IMR-90 (cell line): ENCODE results near the gene COL4A1. TPM values are rescaled to one million over a fixed set of nuclear protein-coding genes. Genes with fewer than 3 reads are reported as not detected.
A peak's percentile ranks its signal among the peaks of the same experiment; 100 is the strongest.

Source experiments
- ATAC-seq: fragments of 200-7000 bp; cut with Tn5 transposase; 2 replicates; pipeline ENCODE4 v1.9.1; 2020; ENCODE audit warnings: low read depth, mild to moderate bottlenecking, moderate library complexity
- BruUV-seq: library from RNA; stranded (reverse); fragments of 400-500 nt; replicated peaks from 2 replicates; lab custom pipeline; 2021; lab: Mats Ljungman, UMichigan
- CTCF ChIA-PET: fragments of 300-600 bp; formaldehyde crosslinking; extraction: SDS; loops from one replicate; lab custom pipeline; 2021; ENCODE audit warnings: antibody characterized with exemption; lab: Yijun Ruan, JAX
- POLR2A ChIA-PET: fragments of 300-600 bp; sonication (Branson Sonifier 250); formaldehyde crosslinking; loops from one replicate; lab custom pipeline; 2022; ENCODE audit warnings: antibody characterized with exemption; ENCODE audit not compliant: unreplicated experiment; lab: Charles Lee
- DNase-seq: peaks from one replicate; pipeline ENCODE4 v3.0.0; 2013
- H2AFZ ChIP-seq: replicated peaks from 2 replicates; pipeline ENCODE3; 2013; ENCODE audit warnings: low read length, mild to moderate bottlenecking; ENCODE audit not compliant: poor library complexity
- H2AK5ac ChIP-seq: 2 replicates; pipeline ENCODE4 v1.6.1; 2013; ENCODE audit warnings: low read depth, low read length, inconsistent platforms
- H2AK9ac ChIP-seq: replicated peaks from 2 replicates; pipeline ENCODE3; 2013; ENCODE audit warnings: mild to moderate bottlenecking, low read depth, low read length, moderate library complexity; ENCODE audit not compliant: poor library complexity
- H2BK120ac ChIP-seq: 2 replicates; pipeline ENCODE4 v1.6.1; 2013; ENCODE audit warnings: low read depth, low read length, inconsistent platforms
- H2BK15ac ChIP-seq: 3 replicates; pipeline ENCODE4 v1.6.1; 2013; ENCODE audit warnings: low read depth, low read length, inconsistent platforms
- H2BK20ac ChIP-seq: 2 replicates; pipeline ENCODE4 v1.6.1; 2013; ENCODE audit warnings: low read depth, mild to moderate bottlenecking, inconsistent platforms, low read length, moderate library complexity
- H2BK5ac ChIP-seq: 2 replicates; pipeline ENCODE4 v1.6.1; 2013; ENCODE audit warnings: mild to moderate bottlenecking, low read depth, low read length, inconsistent platforms; ENCODE audit not compliant: poor library complexity, severe bottlenecking
- H3K14ac ChIP-seq: replicated peaks from 2 replicates; pipeline ENCODE4 v1.6.1; 2013; ENCODE audit warnings: low read depth, low read length, inconsistent platforms
- H3K18ac ChIP-seq: 2 replicates; pipeline ENCODE4 v1.6.1; 2013; ENCODE audit warnings: low read depth, low read length, control low read depth
- H3K23ac ChIP-seq: 2 replicates; pipeline ENCODE4 v1.6.1; 2013; ENCODE audit warnings: low read depth, low read length, inconsistent platforms
- H3K27ac ChIP-seq: 2 replicates; pipeline ENCODE4 v1.5.1; 2013; ENCODE audit warnings: mild to moderate bottlenecking, control low read depth, low read length; ENCODE audit not compliant: insufficient read depth
- H3K27me3 ChIP-seq: 2 replicates; pipeline ENCODE4 v1.6.1; 2013; ENCODE audit warnings: low read length; ENCODE audit not compliant: control insufficient read depth, insufficient read depth
- H3K36me3 ChIP-seq: 2 replicates; pipeline ENCODE4 v1.6.1; 2013; ENCODE audit warnings: low read length, mixed read lengths; ENCODE audit not compliant: control insufficient read depth, insufficient read depth
- H3K4ac ChIP-seq: 2 replicates; pipeline ENCODE4 v1.6.1; 2013; ENCODE audit warnings: low read depth, low read length, inconsistent platforms
- H3K4me1 ChIP-seq: 2 replicates; pipeline ENCODE4 v1.6.1; 2013; ENCODE audit warnings: low read length, mixed read lengths; ENCODE audit not compliant: control insufficient read depth, insufficient read depth
- H3K4me2 ChIP-seq: 2 replicates; pipeline ENCODE4 v1.6.1; 2013; ENCODE audit warnings: low read depth, mild to moderate bottlenecking, control low read depth, low read length, moderate library complexity
- H3K4me3 ChIP-seq: 2 replicates; pipeline ENCODE4 v1.5.1; 2013; ENCODE audit warnings: low read depth, mild to moderate bottlenecking, control low read depth, low read length, moderate library complexity; ENCODE audit not compliant: insufficient read depth
- H3K56ac ChIP-seq: 2 replicates; pipeline ENCODE4 v1.6.1; 2013; ENCODE audit warnings: low read length, inconsistent platforms; ENCODE audit not compliant: insufficient read depth; ENCODE audit errors: extremely low read depth
- H3K79me1 ChIP-seq, 2 experiments: 2 replicates each; pipeline ENCODE4 v1.6.1; 2013; ENCODE audit warnings: low read length in 2 of 2, inconsistent platforms in 1 of 2, low read depth in 1 of 2
- H3K9ac ChIP-seq: 2 replicates; pipeline ENCODE4 v1.6.1; 2013; ENCODE audit warnings: low read depth, low read length, control low read depth
- H3K9me1 ChIP-seq: 2 replicates; pipeline ENCODE4 v1.6.1; 2013; ENCODE audit warnings: low read length, inconsistent platforms; ENCODE audit not compliant: insufficient read depth
- H3K9me3 ChIP-seq: 2 replicates; pipeline ENCODE4 v1.6.1; 2013; ENCODE audit warnings: low read length; ENCODE audit not compliant: control insufficient read depth, insufficient read depth
- H4K20me1 ChIP-seq: 2 replicates; pipeline ENCODE4 v1.6.1; 2013; ENCODE audit warnings: low read length, inconsistent platforms; ENCODE audit not compliant: insufficient read depth
- H4K5ac ChIP-seq: 2 replicates; pipeline ENCODE4 v1.6.1; 2013; ENCODE audit warnings: mild to moderate bottlenecking, low read depth, low read length, control low read depth
- H4K8ac ChIP-seq, 2 experiments: 2 replicates each; pipeline ENCODE4 v1.6.1; 2013; ENCODE audit warnings: low read depth in 2 of 2, low read length in 2 of 2, control low read depth in 1 of 2, inconsistent platforms in 1 of 2
- H4K91ac ChIP-seq: 2 replicates; pipeline ENCODE4 v1.6.1; 2013; ENCODE audit warnings: low read depth, low read length, inconsistent platforms; ENCODE audit not compliant: insufficient read depth
- CEBPB ChIP-seq: IDR thresholded peaks from 2 replicates; pipeline ENCODE4 v1.6.1; 2012; ENCODE audit warnings: low read depth, low read length, improper control_type of control experiment
- CTCF ChIP-seq: conservative IDR thresholded peaks from 2 replicates; pipeline ENCODE4 v1.5.1; 2012; ENCODE audit warnings: mild to moderate bottlenecking, low read depth, low read length, improper control_type of control experiment
- ELK1 ChIP-seq: fragments of 150-350 bp; IDR thresholded peaks from 2 replicates; pipeline ENCODE4 v1.6.1; 2016; ENCODE audit warnings: low read depth, mild to moderate bottlenecking, low read length, moderate library complexity, borderline replicate concordance
- FOS ChIP-seq: fragments of 150-350 bp; IDR thresholded peaks from 2 replicates; pipeline ENCODE4 v1.6.1; 2016; ENCODE audit warnings: low read depth, low read length
- MAFK ChIP-seq: IDR thresholded peaks from 2 replicates; pipeline ENCODE4 v1.6.1; 2012; ENCODE audit warnings: low read depth, low read length, improper control_type of control experiment
- MAZ ChIP-seq: IDR thresholded peaks from 2 replicates; pipeline ENCODE4 v1.6.1; 2012; ENCODE audit warnings: low read depth, mild to moderate bottlenecking, low read length, improper control_type of control experiment, moderate library complexity, borderline replicate concordance
- MXI1 ChIP-seq: IDR thresholded peaks from 2 replicates; pipeline ENCODE4 v1.6.1; 2012; ENCODE audit warnings: low read depth, mild to moderate bottlenecking, low read length, moderate library complexity, borderline replicate concordance
- NFE2L2 ChIP-seq: fragments of 150-350 bp; IDR thresholded peaks from 2 replicates; pipeline ENCODE4 v1.6.1; 2016; ENCODE audit warnings: low read depth, mild to moderate bottlenecking, low read length
- POLR2A ChIP-seq: IDR thresholded peaks from 2 replicates; pipeline ENCODE4 v1.6.1; 2012; ENCODE audit warnings: mild to moderate bottlenecking, low read depth, low read length
- RAD21 ChIP-seq: IDR thresholded peaks from 2 replicates; pipeline ENCODE4 v1.6.1; 2012; ENCODE audit warnings: low read length, improper control_type of control experiment
- RCOR1 ChIP-seq: IDR thresholded peaks from 2 replicates; pipeline ENCODE4 v1.6.1; 2012; ENCODE audit warnings: mild to moderate bottlenecking, low read length, improper control_type of control experiment; ENCODE audit not compliant: insufficient replicate concordance
- RFX5 ChIP-seq: IDR thresholded peaks from 2 replicates; pipeline ENCODE4 v1.8.0; 2012; ENCODE audit warnings: low read depth, mild to moderate bottlenecking, low read length, moderate library complexity
- SMC3 ChIP-seq: fragments of 150-350 bp; IDR thresholded peaks from 2 replicates; pipeline ENCODE4 v1.6.1; 2016; ENCODE audit warnings: low read depth, mild to moderate bottlenecking, antibody characterized with exemption, low read length, moderate library complexity
- USF2 ChIP-seq: fragments of 150-350 bp; IDR thresholded peaks from 2 replicates; pipeline ENCODE4 v1.6.1; 2017; ENCODE audit warnings: mild to moderate bottlenecking, antibody characterized with exemption, low read length, low read depth
- WGBS, 2 experiments: methylation state at CpG; one replicate each; pipeline versions ENCODE4 v1.1.5 to v1.1.7; 2013; ENCODE audit warnings: missing lambda C conversion rate in 2 of 2; ENCODE audit not compliant: insufficient read length in 1 of 2; ENCODE audit errors: extremely low coverage in 2 of 2; 5-methylcytosine and 5-hydroxymethylcytosine counted together
- dilution Hi-C: fragments of 300-500 bp; cut with HindIII; formaldehyde crosslinking; loops from one replicate; pipeline ENCODE4 v1.14.3; 2018; ENCODE audit warnings: low sequenced_read_pairs; ENCODE audit not compliant: unreplicated experiment
- in situ Hi-C: fragments of 300-500 bp; cut with MboI; formaldehyde crosslinking; loops from 3 replicates; pipeline ENCODE4 v1.14.3; 2019; ENCODE audit warnings: low sequenced_read_pairs, inconsistent platforms, mixed read lengths
- intact Hi-C: fragments of 100-400 bp; cut with micrococcal nuclease; formaldehyde crosslinking; loops from 2 replicates; pipeline ENCODE4 v1.10.0; 2022
- polyA plus RNA-seq, 3 experiments: library from polyadenylated mRNA; depleted of rRNA; stranded (reverse); fragments of >200 nt; gene quantifications; 2 replicates each; pipeline ENCODE4 v1.2.3, GENCODE V29; 2012; ENCODE audit warnings: low replicate concordance in 1 of 3
- total RNA-seq: library from RNA; depleted of rRNA; stranded (reverse); fragments of >200 nt; gene quantifications from 2 replicates; pipeline ENCODE4 v1.2.3, GENCODE V29; 2012

Gene COL4A1
- total and polyA plus RNA-seq, 2 of the 4 experiments (the other 2 are of a cell fraction), result 230 to 337 TPM

GRCh38 chr13:110128546-110128945 is 178.4 kb downstream of the COL4A1 start:
- peaks cover 22% of the 10 kb centered on the region for H3K9me1 ChIP-seq
- in situ Hi-C loops (no loop called here), intact Hi-C loops (no loop called here), dilution Hi-C loops (no loop called here)
- no peak overlapping the region for H3K4me3 ChIP-seq
- no peak overlapping the region for H3K27ac ChIP-seq
- H4K8ac ChIP-seq, result peak overlapping the region in 1 of 2 experiments; percentile 20; a peak in 1 of 4 replicates
- BruUV-seq, result no TSS peak
- H3K4me2 ChIP-seq, result no peak overlapping the region
- CTCF ChIA-PET, result no interaction called here
- peak overlapping the region; percentile 96 for H2BK5ac ChIP-seq
- H3K79me1 ChIP-seq, result no peaks in the 10 kb centered on the region
- H2BK15ac ChIP-seq, result no peak overlapping the region
- no peak for DNase-seq
- H3K4ac ChIP-seq, result no peak overlapping the region; the same call in 1 of the 2 replicates
- no peak for ATAC-seq
- no peaks in the 10 kb centered on the region for H3K36me3 ChIP-seq
- H3K9me3 ChIP-seq, result no peaks in the 10 kb centered on the region
- no peak overlapping the region for H3K9ac ChIP-seq
- H3K23ac ChIP-seq, result no peak overlapping the region
- no peak overlapping the region for H4K91ac ChIP-seq
- POLR2A ChIA-PET, result no interaction called here
- peak overlapping the region; percentile 2; the same call in 1 of the 2 replicates for H2BK20ac ChIP-seq
- no peak overlapping the region; the same call in 1 of the 2 replicates for H3K18ac ChIP-seq
- no peaks in the 10 kb centered on the region for H3K27me3 ChIP-seq
- H2AFZ ChIP-seq, result no peak overlapping the region
- H3K4me1 ChIP-seq, result peaks cover 22% of the 10 kb centered on the region
- H2BK120ac ChIP-seq, result peak overlapping the region; percentile 60; the same call in 1 of the 2 replicates
- H4K20me1 ChIP-seq, result no peaks in the 10 kb centered on the region
- no peak overlapping the region for H2AK9ac ChIP-seq
- no peak overlapping the region for H3K56ac ChIP-seq
- no peak overlapping the region for H4K5ac ChIP-seq
- H2AK5ac ChIP-seq, result peak overlapping the region; percentile 5; the same call in 1 of the 2 replicates
- WGBS, 2 experiments, result 80% methylated on average over 1 of the region's 8 CpGs; no CpG with 5 or more reads in 1 of the 2 experiments
- no peak for TF ChIP-seq FOS
- TF ChIP-seq RAD21, result no peak
- TF ChIP-seq RCOR1, result no peak
- no peak for TF ChIP-seq CTCF
- TF ChIP-seq MAFK, result no peak
- TF ChIP-seq ELK1, result no peak
- no peak for TF ChIP-seq MAZ
- no peak for TF ChIP-seq RFX5
- no peak for TF ChIP-seq POLR2A
- TF ChIP-seq SMC3, result no peak
- no peak for TF ChIP-seq CEBPB
- no peak for TF ChIP-seq USF2
- TF ChIP-seq MXI1, result no peak
- no peak for TF ChIP-seq NFE2L2
- no peak overlapping the region; the same call in 1 of the 2 replicates for H3K14ac ChIP-seq
